ENCODE measurements around the gene MATN4. TPM values are rescaled to one million over a fixed set of nuclear protein-coding genes. Genes with fewer than 3 reads are reported as not detected.

The MATN4 gene
- total and polyA plus RNA-seq, 4 donors = 0.14 to 0.49 (median 0.35) TPM

- TF ChIP-seq CTCF (IDR thresholded peaks at IDR 0.05; ENCODE audit: control extremely low read depth, extremely low read depth) = peak; percentile 82
- Histone ChIP-seq H3K9ac (ENCODE audit: insufficient read depth in 1 of 2, low read length in 2 of 2) (no peak overlapping the region), H3K4me1 (ENCODE audit: control insufficient read depth in 5 of 5, insufficient read depth in 5 of 5, low read length in 5 of 5) (peaks cover 0 to 12% (median 0%) of the 10 kb centered on the region in 5 donors), H3K27ac (ENCODE audit: low read depth in 1 of 2, low read length in 1 of 2) (no peak overlapping the region), H3K9me3 (ENCODE audit: control insufficient read depth in 4 of 4, insufficient read depth in 3 of 4, low read length in 3 of 4) (no peaks in the 10 kb centered on the region), H3K27me3 (ENCODE audit: control insufficient read depth in 3 of 3, insufficient read depth in 3 of 3, low read length in 2 of 3) (peaks cover 0 to 24% (median 20%) of the 10 kb centered on the region in 3 donors), H3K36me3 (ENCODE audit: control insufficient read depth in 4 of 4, insufficient read depth in 4 of 4, low read length in 4 of 4) (no peaks in the 10 kb centered on the region), H3K4me3 (no peak overlapping the region)
- 11 to 19% methylated on average over 8 of the region's 8 CpGs for WGBS, 2 donors
- ATAC-seq (ENCODE audit: insufficient read depth, low FRiP score) = peak; percentile 44
- DNase-seq = peak; percentile 83 to 88 (median 84)
These were observed 17.3 kb downstream of the MATN4 start for GRCh38 chr20:45290677-45291355.

- DNase-seq (no peak), ATAC-seq (ENCODE audit: insufficient read depth, low FRiP score) (no peak)
- Histone ChIP-seq H3K4me3 (no peak overlapping the region), H3K9me3 (ENCODE audit: control insufficient read depth in 4 of 4, insufficient read depth in 3 of 4, low read length in 3 of 4) (no peaks in the 10 kb centered on the region), H3K27me3 (ENCODE audit: control insufficient read depth in 3 of 3, insufficient read depth in 3 of 3, low read length in 2 of 3) (peaks cover 0 to 24% (median 19%) of the 10 kb centered on the region in 3 donors), H3K9ac (ENCODE audit: insufficient read depth in 1 of 2, low read length in 2 of 2) (no peak overlapping the region), H3K4me1 (ENCODE audit: control insufficient read depth in 5 of 5, insufficient read depth in 5 of 5, low read length in 5 of 5) (peaks cover 0 to 12% (median 0%) of the 10 kb centered on the region in 5 donors), H3K27ac (ENCODE audit: low read depth in 1 of 2, low read length in 1 of 2) (no peak overlapping the region), H3K36me3 (ENCODE audit: control insufficient read depth in 4 of 4, insufficient read depth in 4 of 4, low read length in 4 of 4) (no peaks in the 10 kb centered on the region)
- 67 to 82% methylated on average over 13 of the region's 13 CpGs for WGBS, 2 donors
- TF ChIP-seq CTCF (IDR thresholded peaks at IDR 0.05; ENCODE audit: control extremely low read depth, extremely low read depth) = no peak
These were observed 18.0 kb downstream of the MATN4 start for GRCh38 chr20:45289942-45290676.

- peaks cover 0 to 13% (median 12%) of the 10 kb centered on the region in 3 donors for H3K27me3 ChIP-seq (ENCODE audit: control insufficient read depth in 3 of 3, insufficient read depth in 3 of 3, low read length in 2 of 3)
- no peaks in the 10 kb centered on the region for H3K9me3 ChIP-seq (ENCODE audit: control insufficient read depth in 4 of 4, insufficient read depth in 3 of 4, low read length in 3 of 4)
- 91 to 95% methylated on average over 5 of the region's 5 CpGs for WGBS, 2 donors
- no peak for ATAC-seq (ENCODE audit: insufficient read depth, low FRiP score)
- no peak overlapping the region for H3K27ac ChIP-seq (ENCODE audit: low read depth in 1 of 2, low read length in 1 of 2)
- H3K36me3 ChIP-seq (ENCODE audit: control insufficient read depth in 4 of 4, insufficient read depth in 4 of 4, low read length in 4 of 4) = no peaks in the 10 kb centered on the region
- no peak for DNase-seq
- no peak for TF ChIP-seq CTCF (IDR thresholded peaks at IDR 0.05; ENCODE audit: control extremely low read depth, extremely low read depth)
- H3K4me1 ChIP-seq (ENCODE audit: control insufficient read depth in 5 of 5, insufficient read depth in 5 of 5, low read length in 5 of 5) = peaks cover 0 to 12% (median 0%) of the 10 kb centered on the region in 5 donors
- H3K4me3 ChIP-seq = no peak overlapping the region
- no peak overlapping the region for H3K9ac ChIP-seq (ENCODE audit: insufficient read depth in 1 of 2, low read length in 2 of 2)
These were observed 19.2 kb downstream of the MATN4 start for GRCh38 chr20:45288860-45289259.
